Muscle of arm (tissue), 14 donors: ENCODE data around the gene STARD3. TPM values are rescaled to one million over a fixed set of nuclear protein-coding genes. Genes with fewer than 3 reads are reported as not detected.
A peak's percentile ranks its signal among the peaks of the same experiment; 100 is the strongest.
"Not testable (repeated sequence)": the region's sequence is repeated elsewhere in the genome, so short reads cannot be mapped to it uniquely, and the experiment has no call there.

Experiments used
- DNase-seq: peaks from one replicate; pipeline ENCODE4 v3.0.0-alpha.2; 2013
- long read RNA-seq, 11 donors: transcript quantifications; one replicate each; lab custom pipeline, GENCODE V29; 2026
- polyA plus RNA-seq, 12 donors: library from polyadenylated mRNA; unstranded; fragments of 120-200 nt; gene quantifications; one replicate each; pipeline ENCODE4 v1.2.1, GENCODE V29; 2013; ENCODE audit not compliant: insufficient read length in 12 of 12

Gene STARD3
- 10 to 100 TPM in 11 of 12 donors, not detected in 1; 27.6 to 38.4 (median 33.3) TPM for polyA plus RNA-seq
- long read RNA-seq, donor 1, transcript STARD3-201 (15 exons, 2,132 nt) = major isoform, 5 of 47 reads
- long read RNA-seq, donor 1, partial matches to known transcripts = 39 of 47 reads
- long read RNA-seq, donor 1, other reads (novel, unspliced or antisense) = 0 of 47 reads
- long read RNA-seq, donor 2, partial matches to known transcripts = 0 of 4 reads
- long read RNA-seq, donor 2, other reads (novel, unspliced or antisense) = 0 of 4 reads
- long read RNA-seq, donor 3, partial matches to known transcripts = 0 of 1 reads
- long read RNA-seq, donor 3, other reads (novel, unspliced or antisense) = 0 of 1 reads
- long read RNA-seq, donor 4, partial matches to known transcripts = 0 of 1 reads
- long read RNA-seq, donor 4, other reads (novel, unspliced or antisense) = 0 of 1 reads
- long read RNA-seq, donor 5, partial matches to known transcripts = 0 of 4 reads
- long read RNA-seq, donor 5, other reads (novel, unspliced or antisense) = 0 of 4 reads
- long read RNA-seq, donor 6, partial matches to known transcripts = 0 of 4 reads
- long read RNA-seq, donor 6, other reads (novel, unspliced or antisense) = 0 of 4 reads
- long read RNA-seq, donor 7, partial matches to known transcripts = 0 of 2 reads
- long read RNA-seq, donor 7, other reads (novel, unspliced or antisense) = 0 of 2 reads
- long read RNA-seq, donor 8, transcript STARD3-201 (15 exons, 2,132 nt) = major isoform, 5 of 5 reads
- long read RNA-seq, donor 8, partial matches to known transcripts = 0 of 5 reads
- long read RNA-seq, donor 8, other reads (novel, unspliced or antisense) = 0 of 5 reads
- long read RNA-seq, donor 9, partial matches to known transcripts = 0 of 1 reads
- long read RNA-seq, donor 9, other reads (novel, unspliced or antisense) = 0 of 1 reads
- long read RNA-seq, donor 10 = 0 reads
- long read RNA-seq, donor 11, partial matches to known transcripts = 0 of 4 reads
- long read RNA-seq, donor 11, other reads (novel, unspliced or antisense) = 0 of 4 reads

DNA sequence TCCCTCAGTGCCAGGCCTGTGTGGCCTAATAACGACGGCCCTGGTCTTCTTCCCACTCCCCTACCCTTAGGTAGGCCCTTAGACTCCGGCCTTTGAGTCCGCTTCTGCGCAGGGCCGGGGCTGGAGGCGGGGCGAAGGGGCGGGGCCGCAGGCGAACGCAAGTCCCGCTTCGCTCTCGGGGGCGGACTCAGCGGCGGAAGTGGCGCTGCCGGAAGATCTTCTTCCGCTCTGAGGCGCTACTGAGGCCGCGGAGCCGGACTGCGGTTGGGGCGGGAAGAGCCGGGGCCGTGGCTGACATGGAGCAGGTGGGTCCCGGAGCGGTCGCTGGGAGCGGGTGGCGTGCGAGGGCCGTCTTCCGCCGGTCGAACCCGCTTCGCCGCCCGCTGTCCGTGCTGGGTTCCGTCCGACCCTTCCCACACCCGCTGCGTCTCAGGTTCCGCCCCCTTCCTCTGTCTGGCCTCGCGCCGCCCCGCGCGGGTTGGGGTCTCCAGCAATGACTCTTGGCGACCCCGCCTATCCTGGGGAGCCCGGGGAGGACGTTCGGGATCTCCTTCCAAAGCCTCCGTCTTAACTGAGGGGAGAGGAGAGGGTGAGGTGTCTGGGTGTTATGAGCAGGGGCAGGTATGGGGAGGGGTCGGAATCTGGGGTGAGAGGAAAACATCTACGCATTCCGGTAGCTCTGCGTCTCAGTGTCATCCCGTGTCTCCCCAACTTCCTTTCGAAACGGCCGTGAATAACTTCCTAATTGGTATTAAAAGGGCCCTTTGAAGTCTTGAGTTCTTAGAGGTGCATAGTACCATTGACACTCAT lies at the start of gene STARD3:
Gene STARD3 (plus strand): TSS at position 218 of the 810 bp plus-strand sequence. CDS start 16,388 bp downstream, outside the sequence.
- DNase-seq = peak; percentile 92

- DNase-seq = not testable (repeated sequence)
Observed at GRCh38 chr17:39590180-39590579, 46.8 kb upstream of the STARD3 start.

DNA sequence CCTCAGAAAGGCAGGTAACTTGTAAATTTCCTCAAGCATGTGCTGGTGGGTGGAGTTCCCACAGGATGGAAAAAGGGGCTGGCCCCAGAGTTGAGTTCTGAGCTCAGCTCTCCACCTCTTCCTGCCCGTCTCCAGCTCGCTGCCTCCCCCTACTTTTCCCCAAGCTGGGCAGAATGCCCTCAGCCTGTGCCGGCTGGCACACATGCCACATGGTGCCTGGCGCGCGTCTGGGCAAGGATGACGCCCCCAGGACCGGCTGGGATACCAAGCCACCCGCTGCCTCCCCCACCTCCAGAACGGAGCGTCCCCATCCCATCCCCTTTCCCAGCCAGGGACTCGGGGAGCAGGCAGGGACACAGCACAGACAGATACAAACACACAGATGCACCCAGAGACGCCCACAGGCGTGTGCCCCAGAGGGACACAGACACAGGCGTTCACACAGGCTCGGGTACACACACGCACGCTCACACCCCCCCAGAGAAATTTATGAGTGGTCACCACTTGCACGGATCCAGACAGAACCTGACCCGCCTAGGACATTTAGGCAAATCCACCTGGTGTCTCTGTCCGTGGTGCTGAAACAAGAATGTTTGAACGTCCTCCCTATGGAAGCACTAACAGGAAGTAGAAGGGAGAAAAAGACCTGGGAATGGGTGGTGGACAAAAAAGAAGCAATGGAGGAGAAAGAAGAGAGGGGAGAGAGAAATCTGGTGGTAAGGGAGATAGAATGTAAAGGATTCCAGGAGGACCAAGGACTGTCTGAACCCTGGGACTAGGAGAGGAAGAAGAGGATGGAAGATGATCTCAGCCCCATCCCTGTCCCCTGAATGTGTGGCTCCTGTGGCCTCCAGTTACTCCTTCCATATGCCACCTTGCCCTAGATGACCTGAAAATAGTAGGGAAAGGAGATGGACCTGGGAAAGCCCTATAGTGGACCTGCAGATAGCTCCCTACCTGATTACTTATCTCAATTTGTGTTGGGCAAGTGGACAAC lies 44.7 kb upstream of the STARD3 start:
- DNase-seq = peak; percentile 51

GRCh38 chr17:39593371-39593770 lies 43.6 kb upstream of the STARD3 start:
- no peak for DNase-seq

DNA sequence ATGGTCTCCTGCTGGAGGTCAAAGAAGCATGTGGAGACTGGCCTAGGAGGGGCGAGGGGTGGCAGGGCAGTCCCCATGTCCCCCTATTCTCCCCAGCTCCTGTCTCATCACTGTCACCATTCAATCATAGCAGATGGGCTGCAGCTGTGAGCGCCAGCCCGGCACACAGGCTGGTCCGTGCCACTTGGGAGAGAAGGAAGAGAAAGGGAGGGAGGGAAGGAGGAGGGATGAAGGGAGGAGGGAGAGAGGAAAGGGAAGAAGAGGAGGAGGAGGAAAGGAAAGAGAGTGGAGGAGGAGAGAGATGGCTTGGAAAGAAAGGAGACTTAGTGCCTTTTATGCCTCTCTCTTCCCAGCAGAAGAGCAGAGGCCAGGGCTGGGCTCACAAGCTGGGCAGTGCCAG lies 41.6 kb upstream of the STARD3 start:
- no peak for DNase-seq

DNA sequence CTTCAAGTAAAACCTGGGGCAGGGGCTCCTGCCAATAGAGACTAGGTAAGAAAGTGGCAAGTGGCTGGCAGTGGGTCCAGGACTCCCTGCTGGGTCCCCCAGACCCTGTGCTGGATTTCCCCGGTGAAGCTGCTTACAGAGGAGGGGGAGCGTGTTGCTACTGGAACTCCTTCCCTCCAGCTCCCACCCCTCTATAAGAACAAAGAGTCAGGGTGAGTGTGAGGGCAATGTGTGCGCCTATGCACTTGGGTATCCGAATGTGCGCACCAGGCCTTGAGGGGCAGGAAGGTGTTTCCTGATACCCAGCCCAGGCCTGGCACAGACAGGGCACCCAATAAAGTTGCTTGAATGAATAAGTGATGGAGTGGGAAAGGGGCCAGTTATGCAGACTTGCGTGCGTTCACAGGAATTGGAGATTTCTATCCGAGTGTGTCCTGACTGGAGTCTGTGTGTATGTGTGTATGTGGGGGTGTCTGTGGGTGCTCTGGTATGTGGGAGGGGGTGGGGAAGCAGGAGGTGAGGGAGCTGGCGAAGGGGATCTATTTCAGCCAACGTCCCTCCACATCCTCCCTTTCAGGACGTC lies 40.9 kb upstream of the STARD3 start:
- no peak for DNase-seq

- DNase-seq = no peak
Observed at GRCh38 chr17:39596543-39597267, 40.2 kb upstream of the STARD3 start.

GRCh38 chr17:39597372-39598046 lies 39.4 kb upstream of the STARD3 start:
- DNase-seq = no peak

GRCh38 chr17:39598047-39598481 lies 38.9 kb upstream of the STARD3 start:
- DNase-seq = no peak

DNA sequence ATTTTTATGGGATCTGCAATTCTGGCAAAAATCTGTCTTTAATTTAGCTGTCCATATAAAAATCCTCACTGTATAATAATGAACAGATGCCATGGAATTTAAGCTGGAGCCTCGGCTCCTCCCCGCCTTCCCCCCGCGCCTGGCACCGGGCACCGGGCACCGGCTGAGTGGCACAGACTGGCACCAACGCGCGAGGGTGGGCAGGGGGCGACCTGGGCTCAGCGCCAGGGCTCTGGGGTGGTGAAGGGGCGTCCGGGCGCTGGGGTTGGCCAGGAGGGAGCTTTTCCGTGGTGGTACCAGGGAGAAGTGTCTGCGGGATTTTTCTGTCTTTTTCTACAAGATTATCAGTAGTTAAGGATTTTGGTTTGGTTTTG lies 38.3 kb upstream of the STARD3 start:
- DNase-seq = no peak

DNA sequence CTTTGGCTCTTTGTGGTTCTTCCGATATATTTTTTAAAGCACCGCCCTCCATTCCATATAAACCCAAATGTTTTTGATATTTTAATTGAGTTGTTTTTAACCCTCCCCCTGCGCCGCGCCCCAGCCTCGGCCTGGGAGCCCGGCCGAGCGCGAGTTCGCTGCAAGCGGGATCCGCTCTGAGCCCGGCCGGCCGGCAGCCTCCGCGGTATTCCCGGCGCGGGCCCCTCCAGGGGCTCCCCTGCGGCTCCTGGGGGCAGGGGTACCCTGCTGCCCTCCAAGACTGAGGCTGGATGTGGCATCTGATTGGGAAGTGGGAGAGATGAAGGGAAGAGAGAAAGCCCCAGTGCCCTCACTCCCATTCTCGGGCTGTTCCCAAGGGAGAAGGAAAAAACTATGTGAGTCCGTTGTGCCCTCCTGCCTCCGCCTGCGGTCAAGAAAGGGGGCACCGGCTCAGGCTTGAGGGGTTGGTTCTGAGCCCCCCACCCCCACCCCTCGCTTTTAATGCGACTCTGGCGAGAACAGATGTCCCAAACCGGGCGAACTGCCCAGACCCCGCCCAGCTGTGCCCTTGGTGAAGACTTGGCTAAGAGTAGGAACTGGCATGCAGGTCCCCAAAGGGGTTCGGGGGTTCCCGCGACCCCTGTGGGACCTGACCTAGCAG lies 37.8 kb upstream of the STARD3 start:
- DNase-seq = no peak

DNA sequence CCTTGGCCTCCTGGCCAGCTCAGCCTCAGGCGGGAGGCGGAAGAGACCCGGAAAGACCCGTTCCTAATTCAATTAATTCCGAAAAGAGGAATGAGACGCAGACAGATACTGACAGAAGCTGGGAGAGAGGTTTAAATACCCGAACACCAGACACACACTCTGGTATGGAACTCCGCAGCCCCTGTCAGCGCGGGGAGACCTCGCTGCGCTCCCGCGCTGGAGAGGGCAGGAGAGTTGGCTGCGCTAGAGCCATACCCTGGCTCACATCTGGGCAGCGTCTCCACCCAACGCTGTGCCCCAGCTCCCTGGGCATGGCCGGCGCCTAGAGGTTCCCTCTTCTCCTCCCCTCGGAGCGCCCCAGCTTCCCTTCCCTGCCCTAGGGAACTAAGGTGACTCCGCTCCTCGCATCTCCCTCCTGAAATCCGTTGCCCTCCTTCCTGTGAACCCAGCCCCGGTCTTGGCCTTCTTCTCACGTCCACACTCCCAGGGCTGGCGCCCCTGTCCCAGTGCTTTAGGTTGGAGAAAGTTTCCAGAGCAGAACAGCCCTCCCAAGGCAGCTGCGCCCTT lies 37.2 kb upstream of the STARD3 start:
- DNase-seq = no peak

GRCh38 chr17:39600288-39600996 lies 36.5 kb upstream of the STARD3 start:
- DNase-seq = no peak

DNA sequence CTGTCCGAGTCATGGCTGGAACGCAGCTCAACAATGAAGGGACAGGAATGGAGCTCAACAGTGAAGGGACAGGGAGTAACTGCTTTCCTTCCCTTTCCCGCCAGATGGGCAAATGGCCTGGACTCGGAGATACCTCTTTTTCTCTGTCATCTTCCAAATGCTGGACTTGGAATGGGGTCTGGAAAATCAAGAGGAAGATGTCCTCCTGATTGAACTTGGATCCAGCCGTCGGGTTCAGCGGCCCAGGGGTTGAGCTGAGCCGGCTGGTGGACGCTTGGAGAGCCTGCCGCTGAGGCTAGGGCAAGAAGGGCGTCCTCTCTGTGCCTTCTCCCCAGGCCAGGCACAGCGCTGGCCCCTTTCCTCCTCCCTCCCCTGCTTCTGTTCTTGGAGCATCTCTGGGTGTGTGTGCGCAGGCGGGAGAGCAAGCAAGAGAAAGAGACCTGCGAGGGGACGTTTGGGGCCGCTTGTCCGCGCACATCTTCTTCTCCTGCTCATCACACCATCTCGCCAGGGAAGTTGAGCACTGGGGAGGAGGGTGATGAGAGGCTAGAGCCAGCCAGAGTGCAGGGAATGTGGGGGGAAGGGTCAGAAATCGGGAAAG lies 35.8 kb upstream of the STARD3 start:
- no peak for DNase-seq

DNA sequence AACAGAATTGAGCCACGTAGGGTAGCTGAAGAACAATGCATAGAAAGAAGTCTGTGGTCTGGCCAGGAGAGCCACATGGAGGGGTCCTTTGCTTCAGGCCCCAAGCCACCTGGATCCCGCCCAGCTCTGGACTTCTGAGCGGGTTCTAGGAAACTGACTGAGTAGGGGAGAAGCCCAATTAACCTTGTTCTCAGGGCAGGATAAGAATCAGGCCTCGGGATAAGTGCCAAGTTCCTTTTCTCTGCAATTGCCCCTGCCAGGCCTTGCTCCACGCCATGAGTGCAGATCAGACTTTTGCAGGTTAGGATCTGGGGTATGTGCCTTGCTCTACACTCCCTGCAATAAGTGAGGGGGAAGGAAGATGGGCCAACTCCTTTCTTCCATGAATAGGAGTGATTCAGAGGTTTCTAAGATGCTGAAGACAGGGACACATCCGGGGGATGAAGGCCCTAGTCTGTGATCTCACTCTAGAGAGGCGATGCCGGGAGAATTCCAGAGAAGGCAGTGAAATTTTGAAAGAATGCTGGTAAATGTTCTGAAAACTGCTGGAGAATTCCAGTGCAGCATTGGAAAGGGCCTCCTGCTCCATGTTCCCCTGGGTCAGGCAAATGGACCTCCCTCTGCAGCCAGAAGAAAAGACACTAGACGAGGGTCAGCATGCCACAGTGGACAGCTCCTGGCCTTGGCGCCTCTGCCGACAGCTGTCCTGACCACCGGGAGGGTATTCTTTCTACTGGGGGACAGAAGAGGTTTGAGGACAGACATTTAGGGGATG lies 35.0 kb upstream of the STARD3 start:
- no peak for DNase-seq
